GM10266 (cell line): ENCODE measurements around the gene GJB5.

Experiments
- DNase-seq: peaks from one replicate; pipeline ENCODE4 v3.0.0; 2012; ENCODE audit errors: extremely low spot score
- CTCF ChIP-seq: IDR thresholded peaks from 2 replicates; pipeline ENCODE4 v1.5.1; 2012; ENCODE audit warnings: mild to moderate bottlenecking, low read depth; ENCODE audit not compliant: control insufficient read depth, insufficient read depth; ENCODE audit errors: missing control alignments

The GJB5 gene

GRCh38 chr1:34712007-34712688 is 42.7 kb upstream of the GJB5 start:
- no peak for DNase-seq
- no peak for TF ChIP-seq CTCF

- DNase-seq: no peak
- no peak for TF ChIP-seq CTCF
Measured at GRCh38 chr1:34713443-34713842, 41.4 kb upstream of the GJB5 start.

GRCh38 chr1:34714386-34714785 is 40.5 kb upstream of the GJB5 start:
- DNase-seq: no peak
- no peak for TF ChIP-seq CTCF

- TF ChIP-seq CTCF: no peak
- no peak for DNase-seq
Measured at GRCh38 chr1:34715139-34715538, 39.7 kb upstream of the GJB5 start.

- DNase-seq: no peak
- no peak for TF ChIP-seq CTCF
Measured at GRCh38 chr1:34721241-34721640, 33.6 kb upstream of the GJB5 start.

- no peak for TF ChIP-seq CTCF
Measured at GRCh38 chr1:34721646-34722355, 33.0 kb upstream of the GJB5 start.

GRCh38 chr1:34726861-34727260 is 28.0 kb upstream of the GJB5 start:
- no peak for TF ChIP-seq CTCF
- no peak for DNase-seq

More at GRCh38 chr1:34721646-34722355, 33.0 kb upstream of the GJB5 start:
- no peak for DNase-seq
